ENCODE data around the gene MEGF8. TPM values are rescaled to one million over a fixed set of nuclear protein-coding genes. Genes with fewer than 3 reads are reported as not detected.

MEGF8 gene
- total and polyA plus RNA-seq, 2 of the 13 experiments (the other 11 are each of a cell fraction or from before 2014, with no cell fraction given): 4.0 to 8.8 TPM

GRCh38 chr19:42313096-42313839, 12.2 kb upstream of the MEGF8 start, which contains the start of gene TMEM145 (continued):
- TF ChIP-seq ESRRA (CRISPR knock-in tag; IDR thresholded peaks at IDR 0.05; ENCODE audit: low read depth) (0 out of 2 replicates have a peak, but pooled peaks have one; percentile 30), KDM5A (IDR thresholded peaks at IDR 0.05; ENCODE audit: borderline replicate concordance, low read length) (no peak), PATZ1 (CRISPR knock-in tag; IDR thresholded peaks at IDR 0.05) (peak; percentile 68), MAZ (IDR thresholded peaks at IDR 0.05; ENCODE audit: borderline replicate concordance, low read depth, low read length) (peak; percentile 60; the same call in 1 of the 2 replicates), MAZ (CRISPR knock-in tag; IDR thresholded peaks at IDR 0.05; ENCODE audit: low read depth) (peak; percentile 64; the same call in 1 of the 2 replicates), HES4 (CRISPR knock-in tag; IDR thresholded peaks at IDR 0.05; ENCODE audit: borderline replicate concordance) (peak; percentile 44; the same call in 1 of the 2 replicates), ZNF574 (CRISPR knock-in tag; IDR thresholded peaks at IDR 0.05) (peak; percentile 45; the same call in 1 of the 2 replicates), MXD4 (CRISPR knock-in tag; IDR thresholded peaks at IDR 0.05) (0 out of 2 replicates have a peak, but pooled peaks have one; percentile 23), SP4 (CRISPR knock-in tag; IDR thresholded peaks at IDR 0.05) (no peak), ZNF274 (CRISPR knock-in tag; IDR thresholded peaks at IDR 0.05) (0 out of 2 replicates have a peak, but pooled peaks have one; percentile 18), ZFP91 (CRISPR knock-in tag; IDR thresholded peaks at IDR 0.05; ENCODE audit: borderline replicate concordance) (peak; percentile 99), POGK (CRISPR knock-in tag; conservative IDR thresholded peaks at IDR 0.05) (0 out of 2 replicates have a peak, but pooled peaks have one; percentile 18), ASH2L (IDR thresholded peaks at IDR 0.05; ENCODE audit: insufficient read length, low read depth, low read length) (peak; percentile 36), HCFC1 (IDR thresholded peaks at IDR 0.05; ENCODE audit: low read depth, low read length) (0 out of 2 replicates have a peak, but pooled peaks have one; percentile 10), ARID2 (CRISPR knock-in tag; IDR thresholded peaks at IDR 0.05; ENCODE audit: borderline replicate concordance) (peak; percentile 77; the same call in 1 of the 2 replicates), KLF16 (CRISPR knock-in tag; IDR thresholded peaks at IDR 0.05) (0 out of 4 replicates have a peak, but pooled peaks of 1 of the 2 experiments have one; percentile 13), ZNF709 (CRISPR knock-in tag; IDR thresholded peaks at IDR 0.05) (0 out of 2 replicates have a peak, but pooled peaks have one; percentile 52)
